ENCODE measurements around the gene BANK1. TPM values are rescaled to one million over a fixed set of nuclear protein-coding genes. Genes with fewer than 3 reads are reported as not detected.

The BANK1 gene
- total and polyA plus RNA-seq, 2 of the 8 experiments (the other 6 are each of a cell fraction or from before 2014, with no cell fraction given), result 0.59 to 0.93 TPM

DNA sequence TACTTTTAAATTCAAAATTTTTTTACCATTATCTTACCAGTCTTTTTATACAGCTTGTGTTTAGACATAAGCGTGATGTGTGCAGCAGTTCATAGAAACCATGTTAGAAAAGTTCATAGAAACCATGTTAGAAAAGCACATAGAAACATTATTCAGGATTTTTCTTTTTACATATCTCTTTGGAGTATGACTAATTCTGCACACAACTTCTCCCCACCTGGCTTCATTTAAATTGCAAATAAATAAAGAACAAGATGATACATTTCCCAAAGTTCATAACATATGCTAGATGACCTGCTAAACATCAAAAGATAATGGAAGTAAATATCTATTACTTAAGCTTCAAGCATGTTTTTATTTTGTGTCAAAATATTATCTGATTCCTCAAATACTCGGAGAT lies 201.9 kb downstream of the BANK1 start:
- H2AFZ ChIP-seq (ENCODE audit: low read length), result no peak overlapping the region
- 96% methylated on average over 2 of the region's 2 CpGs; no CpG with 5 or more reads in 1 of the 2 experiments for WGBS, 2 experiments (ENCODE audit: extremely low coverage in 1 of 2, insufficient coverage in 1 of 2, insufficient read length in 1 of 2, insufficient replicate concordance in 2 of 2, low coverage in 1 of 2, low lambda C conversion rate in 2 of 2, missing lambda C conversion rate in 1 of 2)
- no peak for FAIRE-seq

More for the DNA sequence above, 201.9 kb downstream of the BANK1 start:
- no peak overlapping the region for H4K8ac ChIP-seq (ENCODE audit: extremely low read depth, insufficient read depth, low read length)
- no peak overlapping the region for H2BK20ac ChIP-seq (ENCODE audit: low read length)
- no peak overlapping the region for H2AK5ac ChIP-seq (ENCODE audit: low read depth, low read length)
- H3K36me3 ChIP-seq (ENCODE audit: control insufficient read depth in 2 of 4, insufficient read depth in 4 of 4, low read length in 3 of 4), result no peaks in the 10 kb centered on the region
- no peak overlapping the region for H3K9ac ChIP-seq (replicated peaks in 1 of 4; ENCODE audit: extremely low read depth in 1 of 4, low read depth in 3 of 4, low read length in 3 of 4)
- no peaks in the 10 kb centered on the region for H4K20me1 ChIP-seq (replicated peaks in 1 of 2; ENCODE audit: control insufficient read depth in 1 of 2, insufficient read depth in 2 of 2, low read length in 2 of 2)
- no peak overlapping the region for H3K23ac ChIP-seq (ENCODE audit: insufficient read length)
- H3K27me3 ChIP-seq (replicated peaks in 1 of 4; ENCODE audit: control insufficient read depth in 3 of 4, extremely low read depth in 1 of 4, insufficient read depth in 3 of 4, low read length in 3 of 4), result no peaks in the 10 kb centered on the region
- H3K56ac ChIP-seq (replicated peaks; ENCODE audit: insufficient read length, low read depth, low read length), result no peak overlapping the region
- H3K9me3 ChIP-seq (ENCODE audit: insufficient read depth in 2 of 2, low read depth in 1 of 2, low read length in 1 of 2), result no peaks in the 10 kb centered on the region
- no peak overlapping the region for H2BK12ac ChIP-seq (ENCODE audit: low read depth, low read length)
- H4K91ac ChIP-seq (replicated peaks; ENCODE audit: insufficient read length, low read length), result no peak overlapping the region
- no peak for DNase-seq (ENCODE audit: low read depth in 1 of 2, low spot score in 2 of 2)
- no peaks in the 10 kb centered on the region for H3K79me1 ChIP-seq (ENCODE audit: low read depth, low read length)
- no peak overlapping the region for H3K4me3 ChIP-seq (ENCODE audit: extremely low read depth in 1 of 4, insufficient read depth in 2 of 4, low read depth in 3 of 4, low read length in 4 of 4)
- H3K4ac ChIP-seq (replicated peaks; ENCODE audit: insufficient read length, low read depth, low read length), result no peak overlapping the region
- no peaks in the 10 kb centered on the region for H3K4me1 ChIP-seq (replicated peaks in 1 of 4; ENCODE audit: control insufficient read depth in 3 of 4, insufficient read depth in 4 of 4, low read length in 3 of 4)
- H4K5ac ChIP-seq (ENCODE audit: insufficient read length, low read depth, low read length), result no peak overlapping the region
- H2BK15ac ChIP-seq (ENCODE audit: low read length), result no peak overlapping the region
- no peaks in the 10 kb centered on the region for H3K79me2 ChIP-seq (ENCODE audit: control insufficient read depth in 1 of 2, insufficient read depth in 2 of 2, low read length in 2 of 2)
- H3K27ac ChIP-seq (ENCODE audit: low read depth, low read length), result no peak overlapping the region
- CTCF ChIA-PET (ENCODE audit: partially characterized antibody), result interaction anchor here (1.3 kb wide), 1 partner anchor 16 kb away, joined by 3 read pairs; no protein-coding TSS in a partner anchor
- no peaks in the 10 kb centered on the region for H3K23me2 ChIP-seq (ENCODE audit: low read depth, low read length)
- H3K4me2 ChIP-seq (ENCODE audit: insufficient read depth in 1 of 2, low read depth in 2 of 2, low read length in 2 of 2), result no peak overlapping the region
- no peak overlapping the region for H3K14ac ChIP-seq (ENCODE audit: insufficient read length)
- no peak overlapping the region for H2BK5ac ChIP-seq (ENCODE audit: low read depth, low read length)
- TF ChIP-seq MAFK (IDR thresholded peaks at IDR 0.05; ENCODE audit: low read depth, low read length), result no peak
- TF ChIP-seq JUN (IDR thresholded peaks at IDR 0.05; ENCODE audit: low read depth, low read length), result no peak
- TF ChIP-seq CTBP2 (IDR thresholded peaks at IDR 0.05; ENCODE audit: borderline replicate concordance, insufficient read depth, insufficient read length, low read length), result no peak
- no peak for TF ChIP-seq SP2 (IDR thresholded peaks at IDR 0.05; ENCODE audit: low read length)
- TF ChIP-seq FOSL1 (IDR thresholded peaks at IDR 0.05; ENCODE audit: insufficient read depth, low read depth, low read length), result no peak
- no peak for TF ChIP-seq EGR1 (IDR thresholded peaks at IDR 0.05; ENCODE audit: borderline replicate concordance, low read depth, low read length)
- no peak for TF ChIP-seq HDAC2 (IDR thresholded peaks at IDR 0.05; ENCODE audit: borderline replicate concordance in 1 of 2, low read depth in 2 of 2, low read length in 2 of 2)
- TF ChIP-seq, protein P1, sequence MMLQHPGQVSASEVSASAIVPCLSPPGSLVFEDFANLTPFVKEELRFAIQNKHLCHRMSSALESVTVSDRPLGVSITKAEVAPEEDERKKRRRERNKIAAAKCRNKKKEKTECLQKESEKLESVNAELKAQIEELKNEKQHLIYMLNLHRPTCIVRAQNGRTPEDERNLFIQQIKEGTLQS (IDR thresholded peaks at IDR 0.05; ENCODE audit: insufficient read depth, low read depth, low read length), result no peak
- no peak for TF ChIP-seq SRF (IDR thresholded peaks at IDR 0.05; ENCODE audit: low read depth, low read length)
- no peak for TF ChIP-seq MAX (IDR thresholded peaks at IDR 0.05)
- no peak for TF ChIP-seq BACH1 (IDR thresholded peaks at IDR 0.05; ENCODE audit: low read length)
- TF ChIP-seq TEAD4 (IDR thresholded peaks at IDR 0.05; ENCODE audit: low read depth, low read length), result no peak
- no peak for TF ChIP-seq KDM4A (IDR thresholded peaks at IDR 0.05; ENCODE audit: low read depth, low read length, severe bottlenecking)
- H3K18ac ChIP-seq (ENCODE audit: extremely low read depth, low read length), result no peak overlapping the region
- POLR2A ChIA-PET (ENCODE audit: partially characterized antibody), result no interaction called here
- H2BK120ac ChIP-seq (replicated peaks; ENCODE audit: low read depth, low read length), result no peak overlapping the region
